Measurements from ENCODE around the gene TP53TG5. TPM values are rescaled to one million over a fixed set of nuclear protein-coding genes. Genes with fewer than 3 reads are reported as not detected.
"Not testable (repeated sequence)": the region's sequence is repeated elsewhere in the genome, so short reads cannot be mapped to it uniquely, and the experiment has no call there.

The TP53TG5 gene
- total RNA-seq, 1 donor from 2014 or later: not detected

- Mint-ChIP-seq H3K27ac (ENCODE audit: unreplicated experiment) (peak overlapping the region; percentile 75), H3K4me1 (ENCODE audit: low read depth, unreplicated experiment) (peaks cover 44% of the 10 kb centered on the region), H3K27me3 (ENCODE audit: low read depth, unreplicated experiment) (no peaks in the 10 kb centered on the region), H3K36me3 (ENCODE audit: low read depth, unreplicated experiment) (no peaks in the 10 kb centered on the region), H3K9me3 (ENCODE audit: unreplicated experiment) (no peaks in the 10 kb centered on the region), H3K4me3 (ENCODE audit: unreplicated experiment) (peak overlapping the region; percentile 64)
- H3K27me3 ChIP-seq (ENCODE audit: insufficient read depth, low read length): no peaks in the 10 kb centered on the region
- no peaks in the 10 kb centered on the region for H4K20me1 ChIP-seq (ENCODE audit: insufficient read depth, low read length)
- DNase-seq (ENCODE audit: low read depth): peak; percentile 95
- H3K4me3 ChIP-seq (ENCODE audit: insufficient read depth, low read depth, low read length): no peak overlapping the region
- H2AFZ ChIP-seq (ENCODE audit: low read depth, low read length): no peak overlapping the region
- peak overlapping the region; percentile 52 for H3K27ac ChIP-seq (ENCODE audit: low read depth, low read length)
- TF ChIP-seq CTCF (IDR thresholded peaks at IDR 0.05; ENCODE audit: insufficient read depth, low read depth, low read length): no peak
- TF ChIP-seq EZH2 (IDR thresholded peaks at IDR 0.05; ENCODE audit: insufficient read depth, low read length): no peak
- H3K36me3 ChIP-seq (ENCODE audit: insufficient read depth, low read length): no peaks in the 10 kb centered on the region
- H3K4me2 ChIP-seq (ENCODE audit: low read length): peak overlapping the region; percentile 63
- peak overlapping the region; percentile 1 for H3K9ac ChIP-seq (ENCODE audit: low read length)
- peaks cover 47% of the 10 kb centered on the region for H3K4me1 ChIP-seq (ENCODE audit: insufficient read depth, low read length)
- H3K9me3 ChIP-seq (ENCODE audit: insufficient read depth, low read depth, low read length): no peaks in the 10 kb centered on the region
- FAIRE-seq: no peak
- no peaks in the 10 kb centered on the region for H3K79me2 ChIP-seq (ENCODE audit: insufficient read depth, low read length)
These were observed 23.5 kb downstream of the TP53TG5 start for GRCh38 chr20:45354423-45355208.

GRCh38 chr20:45353746-45354145, 24.4 kb downstream of the TP53TG5 start:
- H3K4me3 ChIP-seq (ENCODE audit: insufficient read depth, low read depth, low read length): no peak overlapping the region
- H3K79me2 ChIP-seq (ENCODE audit: insufficient read depth, low read length): no peaks in the 10 kb centered on the region
- no peak overlapping the region for H2AFZ ChIP-seq (ENCODE audit: low read depth, low read length)
- no peak overlapping the region for H3K27ac ChIP-seq (ENCODE audit: low read depth, low read length)
- H4K20me1 ChIP-seq (ENCODE audit: insufficient read depth, low read length): no peaks in the 10 kb centered on the region
- H3K27ac Mint-ChIP-seq (ENCODE audit: unreplicated experiment): peak overlapping the region; percentile 75
- H3K9me3 Mint-ChIP-seq (ENCODE audit: unreplicated experiment): no peaks in the 10 kb centered on the region
- no peaks in the 10 kb centered on the region for H3K9me3 ChIP-seq (ENCODE audit: insufficient read depth, low read depth, low read length)
- H3K27me3 ChIP-seq (ENCODE audit: insufficient read depth, low read length): no peaks in the 10 kb centered on the region
- FAIRE-seq (no peak), DNase-seq (ENCODE audit: low read depth) (no peak)
- H3K36me3 ChIP-seq (ENCODE audit: insufficient read depth, low read length): no peaks in the 10 kb centered on the region
- peaks cover 40% of the 10 kb centered on the region for H3K4me1 ChIP-seq (ENCODE audit: insufficient read depth, low read length)
- H3K36me3 Mint-ChIP-seq (ENCODE audit: low read depth, unreplicated experiment): no peaks in the 10 kb centered on the region
- H3K4me1 Mint-ChIP-seq (ENCODE audit: low read depth, unreplicated experiment): peaks cover 36% of the 10 kb centered on the region
- H3K27me3 Mint-ChIP-seq (ENCODE audit: low read depth, unreplicated experiment): no peaks in the 10 kb centered on the region
- H3K4me3 Mint-ChIP-seq (ENCODE audit: unreplicated experiment): no peak overlapping the region
- TF ChIP-seq EZH2 (IDR thresholded peaks at IDR 0.05; ENCODE audit: insufficient read depth, low read length) (no peak), CTCF (IDR thresholded peaks at IDR 0.05; ENCODE audit: insufficient read depth, low read depth, low read length) (no peak)
- peak overlapping the region; percentile 63 for H3K4me2 ChIP-seq (ENCODE audit: low read length)
- H3K9ac ChIP-seq (ENCODE audit: low read length): no peak overlapping the region

GRCh38 chr20:45352729-45353128, 25.4 kb downstream of the TP53TG5 start:
- DNase-seq (ENCODE audit: low read depth): no peak
- no peak overlapping the region for H3K4me3 Mint-ChIP-seq (ENCODE audit: unreplicated experiment)
- H3K4me2 ChIP-seq (ENCODE audit: low read length): no peak overlapping the region
- H3K9me3 Mint-ChIP-seq (ENCODE audit: unreplicated experiment): no peaks in the 10 kb centered on the region
- H3K9ac ChIP-seq (ENCODE audit: low read length): no peak overlapping the region
- no peak overlapping the region for H3K27ac Mint-ChIP-seq (ENCODE audit: unreplicated experiment)
- peaks cover 34% of the 10 kb centered on the region for H3K4me1 ChIP-seq (ENCODE audit: insufficient read depth, low read length)
- no peaks in the 10 kb centered on the region for H3K36me3 Mint-ChIP-seq (ENCODE audit: low read depth, unreplicated experiment)
- H4K20me1 ChIP-seq (ENCODE audit: insufficient read depth, low read length): peaks cover 2% of the 10 kb centered on the region
- peaks cover 28% of the 10 kb centered on the region for H3K4me1 Mint-ChIP-seq (ENCODE audit: low read depth, unreplicated experiment)
- H3K27ac ChIP-seq (ENCODE audit: low read depth, low read length): no peak overlapping the region
- peaks cover 4% of the 10 kb centered on the region for H3K79me2 ChIP-seq (ENCODE audit: insufficient read depth, low read length)
- H3K27me3 ChIP-seq (ENCODE audit: insufficient read depth, low read length): no peaks in the 10 kb centered on the region
- H3K4me3 ChIP-seq (ENCODE audit: insufficient read depth, low read depth, low read length): no peak overlapping the region
- H3K36me3 ChIP-seq (ENCODE audit: insufficient read depth, low read length): no peaks in the 10 kb centered on the region
- no peak overlapping the region for H2AFZ ChIP-seq (ENCODE audit: low read depth, low read length)
- no peaks in the 10 kb centered on the region for H3K9me3 ChIP-seq (ENCODE audit: insufficient read depth, low read depth, low read length)
- TF ChIP-seq CTCF (IDR thresholded peaks at IDR 0.05; ENCODE audit: insufficient read depth, low read depth, low read length) (no peak), EZH2 (IDR thresholded peaks at IDR 0.05; ENCODE audit: insufficient read depth, low read length) (no peak)
- FAIRE-seq: no peak
- H3K27me3 Mint-ChIP-seq (ENCODE audit: low read depth, unreplicated experiment): no peaks in the 10 kb centered on the region

- not testable (repeated sequence) for H3K4me3 Mint-ChIP-seq (ENCODE audit: unreplicated experiment); H3K27me3 Mint-ChIP-seq (ENCODE audit: low read depth, unreplicated experiment); H2AFZ ChIP-seq (ENCODE audit: low read depth, low read length); H3K27ac Mint-ChIP-seq (ENCODE audit: unreplicated experiment); H3K27me3 ChIP-seq (ENCODE audit: insufficient read depth, low read length); H3K27ac ChIP-seq (ENCODE audit: low read depth, low read length); H3K9me3 ChIP-seq (ENCODE audit: insufficient read depth, low read depth, low read length); H3K9ac ChIP-seq (ENCODE audit: low read length); H3K4me2 ChIP-seq (ENCODE audit: low read length); H3K4me3 ChIP-seq (ENCODE audit: insufficient read depth, low read depth, low read length); H3K9me3 Mint-ChIP-seq (ENCODE audit: unreplicated experiment); DNase-seq (ENCODE audit: low read depth); H3K36me3 ChIP-seq (ENCODE audit: insufficient read depth, low read length); H3K36me3 Mint-ChIP-seq (ENCODE audit: low read depth, unreplicated experiment); FAIRE-seq
- Histone ChIP-seq H4K20me1 (ENCODE audit: insufficient read depth, low read length) (peaks cover 21% of the 10 kb centered on the region), H3K4me1 (ENCODE audit: insufficient read depth, low read length) (peaks cover 36% of the 10 kb centered on the region), H3K79me2 (ENCODE audit: insufficient read depth, low read length) (peaks cover 24% of the 10 kb centered on the region)
- peaks cover 35% of the 10 kb centered on the region for H3K4me1 Mint-ChIP-seq (ENCODE audit: low read depth, unreplicated experiment)
These were observed 27.3 kb downstream of the TP53TG5 start for GRCh38 chr20:45350795-45351194.
